Endothelial cell of hepatic sinusoid (primary cell): Measurements from ENCODE around the gene DENND2C.

Source experiments
- in situ Hi-C: cut with HindIII; loops from 2 replicates; pipeline ENCODE4 v1.10.0; 2017; ENCODE audit warnings: low sequenced_read_pairs

DENND2C gene

GRCh38 chr1:114669562-114670082 is at the start of gene DENND2C:
Gene DENND2C, minus strand, starts transcription at chr1:114670049. Its CDS starts 44,065 bp downstream, at chr1:114625984.
- in situ Hi-C loops: no loop called here

GRCh38 chr1:114719424-114719787 is 49.6 kb upstream of the DENND2C start:
- in situ Hi-C loops: no loop called here

GRCh38 chr1:114718661-114719423 is 49.0 kb upstream of the DENND2C start:
- in situ Hi-C loops: no loop called here

GRCh38 chr1:114716304-114717170 is 46.7 kb upstream of the DENND2C start, which contains the start of gene NRAS:
Gene NRAS, minus strand, starts transcription at chr1:114716771. Its CDS starts 611 bp downstream, at chr1:114716160.
- in situ Hi-C loops: no loop called here

- in situ Hi-C loops: no loop called here
Measured at GRCh38 chr1:114715952-114716303, 46.1 kb upstream of the DENND2C start.

GRCh38 chr1:114712977-114713376 is 43.1 kb upstream of the DENND2C start:
- in situ Hi-C loops: no loop called here

- in situ Hi-C loops: no loop called here
Measured at GRCh38 chr1:114710360-114710759, 40.5 kb upstream of the DENND2C start.

GRCh38 chr1:114707604-114708003 is 37.8 kb upstream of the DENND2C start:
- in situ Hi-C loops: no loop called here

- in situ Hi-C loops: no loop called here
Measured at GRCh38 chr1:114703242-114703641, 33.4 kb upstream of the DENND2C start.

GRCh38 chr1:114702737-114703136 is 32.9 kb upstream of the DENND2C start:
- in situ Hi-C loops: no loop called here

GRCh38 chr1:114701931-114702330 is 32.1 kb upstream of the DENND2C start:
- in situ Hi-C loops: no loop called here

- in situ Hi-C loops: no loop called here
Measured at GRCh38 chr1:114700036-114700600, 30.3 kb upstream of the DENND2C start.

GRCh38 chr1:114696810-114697209 is 27.0 kb upstream of the DENND2C start:
- in situ Hi-C loops: no loop called here

GRCh38 chr1:114695430-114696058 is 25.7 kb upstream of the DENND2C start, which contains the start of gene AMPD1:
Gene AMPD1, minus strand, starts transcription at chr1:114695546. Its CDS starts 75 bp downstream, at chr1:114695471.
- in situ Hi-C loops: no loop called here

GRCh38 chr1:114694540-114695310 is 24.9 kb upstream of the DENND2C start:
- in situ Hi-C loops: no loop called here

GRCh38 chr1:114692947-114693346 is 23.1 kb upstream of the DENND2C start:
- in situ Hi-C loops: no loop called here

GRCh38 chr1:114691061-114691460 is 21.2 kb upstream of the DENND2C start:
- in situ Hi-C loops: no loop called here

- in situ Hi-C loops: no loop called here
Measured at GRCh38 chr1:114690148-114690547, 20.3 kb upstream of the DENND2C start.

- in situ Hi-C loops: no loop called here
Measured at GRCh38 chr1:114688526-114688925, 18.7 kb upstream of the DENND2C start.

GRCh38 chr1:114685851-114686250 is 16.0 kb upstream of the DENND2C start:
- in situ Hi-C loops: no loop called here
